Mucosa of stomach (tissue), 1 donor: ENCODE results near the gene GABARAP.

Experiments
- H3K27me3 ChIP-seq: one replicate; pipeline ENCODE4 v1.7.0; 2013; ENCODE audit warnings: mild to moderate bottlenecking, low read length; ENCODE audit not compliant: control insufficient read depth, insufficient read depth
- H3K36me3 ChIP-seq: one replicate; pipeline ENCODE4 v1.7.0; 2013; ENCODE audit warnings: low read length; ENCODE audit not compliant: control insufficient read depth, insufficient read depth
- H3K4me1 ChIP-seq: one replicate; pipeline ENCODE4 v1.7.0; 2013; ENCODE audit warnings: mild to moderate bottlenecking, low read length; ENCODE audit not compliant: control insufficient read depth, insufficient read depth
- H3K4me3 ChIP-seq: one replicate; pipeline ENCODE4 v1.7.0; 2013; ENCODE audit warnings: low read length
- H3K9ac ChIP-seq: one replicate; pipeline ENCODE4 v1.7.0; 2013; ENCODE audit warnings: mild to moderate bottlenecking, low read length, moderate library complexity
- H3K9me3 ChIP-seq: one replicate; pipeline ENCODE4 v1.7.0; 2013; ENCODE audit warnings: mild to moderate bottlenecking, low read length, moderate library complexity; ENCODE audit not compliant: control insufficient read depth
- donor health status: Pancreatic carcinoma.

Gene GABARAP

DNA sequence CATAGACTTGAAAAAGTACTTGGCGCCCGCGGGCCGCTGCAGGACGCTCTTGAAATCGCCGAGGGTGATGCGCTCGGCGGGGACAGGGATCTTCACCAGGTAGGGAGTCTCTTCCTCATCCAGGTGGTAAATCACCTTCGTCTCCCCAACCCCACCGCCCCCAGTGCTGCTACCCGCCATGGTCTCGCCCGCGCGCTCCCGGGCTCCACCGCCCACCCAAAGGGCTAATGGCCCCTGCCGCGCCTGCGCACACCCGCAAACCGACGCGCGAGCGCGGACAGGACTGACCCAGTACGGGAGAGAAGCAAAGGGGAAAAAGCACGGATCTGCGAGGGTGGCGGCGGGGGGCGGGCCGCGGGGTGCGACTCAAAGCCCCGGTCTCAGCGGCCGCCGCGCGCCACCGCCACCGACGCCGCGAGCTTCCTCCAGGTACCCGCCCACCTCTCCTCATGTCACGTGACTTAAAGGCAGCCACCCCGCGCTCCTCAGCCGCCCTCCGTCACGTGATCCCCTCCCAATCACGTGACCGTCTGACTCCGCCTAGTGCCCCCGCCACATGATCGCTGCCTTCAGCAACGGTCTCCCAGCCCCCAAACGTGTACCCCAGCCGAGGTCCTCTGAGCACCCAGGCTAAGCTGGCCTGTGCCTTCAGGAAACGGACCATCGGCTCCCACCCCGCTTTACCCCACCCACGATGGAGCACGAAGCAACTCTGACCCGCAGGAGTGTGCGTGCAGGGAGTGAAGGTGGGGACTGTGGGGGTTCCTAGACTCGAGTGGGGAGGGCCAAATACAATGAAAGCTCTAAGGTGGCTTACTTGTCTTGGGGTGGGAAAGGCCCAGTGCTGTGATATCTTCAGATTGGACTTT is 7.9 kb downstream of the GABARAP start, which contains the start of gene DVL2:
TSS of gene DVL2 (minus strand) at position 435 of the 869 bp plus-strand sequence. CDS start at position 180, 255 bp downstream.
- H3K4me1 ChIP-seq, result peaks cover 28% of the 10 kb centered on the region

DNA sequence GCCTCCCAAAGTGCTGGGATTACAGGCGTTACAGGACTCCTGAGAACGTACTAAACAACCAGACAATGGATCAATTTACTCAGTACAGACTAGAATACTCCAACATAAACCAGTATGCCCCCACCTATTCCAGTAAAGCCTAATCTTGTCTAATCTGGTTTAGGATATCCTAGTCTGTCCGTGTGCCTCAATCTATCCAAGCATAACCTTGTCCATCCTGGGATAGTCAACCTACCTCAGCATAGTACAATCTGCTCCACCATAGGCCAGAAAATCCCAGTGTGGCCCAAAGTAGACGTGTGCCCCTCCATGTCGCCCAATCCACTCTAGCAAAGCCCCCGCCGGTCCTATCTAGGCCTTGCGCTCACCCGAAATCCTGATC is 8.6 kb downstream of the GABARAP start:
- H3K9me3 ChIP-seq, result no peaks in the 10 kb centered on the region
- peaks cover 9% of the 10 kb centered on the region for H3K36me3 ChIP-seq
- H3K9ac ChIP-seq, result peak overlapping the region; percentile 80
- peak overlapping the region; percentile 92 for H3K4me3 ChIP-seq
- H3K27me3 ChIP-seq, result no peaks in the 10 kb centered on the region
- H3K4me1 ChIP-seq, result peaks cover 28% of the 10 kb centered on the region

More for the DNA sequence above, 7.9 kb downstream of the GABARAP start, which contains the start of gene DVL2:
- Histone ChIP-seq H3K27me3 (no peaks in the 10 kb centered on the region), H3K9ac (peak within 1 kb of the TSS; percentile 80), H3K4me3 (peak within 1 kb of the TSS; percentile 92), H3K9me3 (no peaks in the 10 kb centered on the region), H3K36me3 (peaks cover 5% of the 10 kb centered on the region)

DNA sequence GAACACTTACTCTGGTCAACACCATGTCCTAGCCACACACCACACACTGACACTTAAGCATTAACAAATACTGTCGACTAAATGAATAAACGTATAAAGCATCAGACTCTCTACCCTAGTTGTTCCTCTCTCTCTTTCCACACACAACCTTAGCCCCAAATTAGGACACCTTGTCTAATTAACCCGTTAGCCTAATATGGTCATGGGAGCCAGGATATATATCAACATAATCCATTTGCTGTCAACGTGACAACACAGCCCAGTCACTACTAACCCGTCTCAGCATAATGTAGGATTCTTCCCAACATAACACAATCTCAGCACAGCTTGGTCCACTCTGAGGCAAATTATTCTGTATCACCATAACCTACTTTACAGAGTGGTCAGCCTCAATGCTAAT is 10.1 kb downstream of the GABARAP start:
- Histone ChIP-seq H3K27me3 (no peaks in the 10 kb centered on the region), H3K4me3 (no peak overlapping the region), H3K4me1 (peaks cover 23% of the 10 kb centered on the region), H3K36me3 (peaks cover 15% of the 10 kb centered on the region), H3K9me3 (no peaks in the 10 kb centered on the region), H3K9ac (no peak overlapping the region)

DNA sequence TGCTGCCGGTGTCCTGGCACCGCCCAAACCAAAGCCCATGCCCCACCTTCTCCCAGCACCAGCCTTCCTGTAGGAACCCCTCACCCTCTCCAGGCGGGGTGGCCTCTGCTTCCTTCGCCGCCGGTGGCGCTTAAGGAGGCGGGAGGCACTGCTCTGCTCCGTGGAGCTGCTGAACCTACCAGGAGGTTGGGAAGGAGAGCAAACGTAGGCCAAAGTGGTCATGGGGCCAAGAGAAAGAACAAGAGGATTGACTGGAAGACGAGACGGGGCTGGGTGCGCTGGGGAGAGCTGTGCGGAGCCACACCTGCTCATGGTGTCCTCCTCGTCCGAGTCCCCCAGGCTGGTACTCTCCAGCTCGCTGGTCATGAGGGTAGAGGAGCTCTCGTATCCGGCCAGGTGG is 12.7 kb downstream of the GABARAP start:
- Histone ChIP-seq H3K9ac (no peak overlapping the region), H3K36me3 (peaks cover 10% of the 10 kb centered on the region), H3K27me3 (no peaks in the 10 kb centered on the region), H3K9me3 (no peaks in the 10 kb centered on the region), H3K4me1 (peaks cover 11% of the 10 kb centered on the region), H3K4me3 (no peak overlapping the region)

DNA sequence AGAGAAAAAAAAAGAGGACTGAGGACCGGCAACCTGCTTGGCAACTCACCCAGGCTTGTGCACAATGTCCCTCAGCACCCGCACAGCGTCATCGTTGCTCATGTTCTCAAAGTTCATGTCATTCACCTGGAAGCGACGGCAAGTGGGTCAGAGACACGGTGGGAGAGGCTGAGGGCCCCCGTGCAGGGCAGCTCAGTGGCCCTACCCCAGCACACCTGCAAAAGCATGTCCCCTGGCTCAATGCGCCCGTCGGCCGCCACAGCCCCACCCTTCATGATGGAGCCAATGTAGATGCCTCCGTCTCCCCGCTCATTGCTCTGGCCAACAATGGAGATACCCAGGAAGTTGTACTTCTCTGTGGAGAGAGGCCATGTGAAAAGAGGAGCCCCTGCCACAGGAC is 13.3 kb downstream of the GABARAP start:
- Histone ChIP-seq H3K36me3 (peaks cover 14% of the 10 kb centered on the region), H3K9me3 (no peaks in the 10 kb centered on the region), H3K4me1 (peaks cover 10% of the 10 kb centered on the region), H3K4me3 (no peak overlapping the region), H3K27me3 (no peaks in the 10 kb centered on the region), H3K9ac (no peak overlapping the region)

DNA sequence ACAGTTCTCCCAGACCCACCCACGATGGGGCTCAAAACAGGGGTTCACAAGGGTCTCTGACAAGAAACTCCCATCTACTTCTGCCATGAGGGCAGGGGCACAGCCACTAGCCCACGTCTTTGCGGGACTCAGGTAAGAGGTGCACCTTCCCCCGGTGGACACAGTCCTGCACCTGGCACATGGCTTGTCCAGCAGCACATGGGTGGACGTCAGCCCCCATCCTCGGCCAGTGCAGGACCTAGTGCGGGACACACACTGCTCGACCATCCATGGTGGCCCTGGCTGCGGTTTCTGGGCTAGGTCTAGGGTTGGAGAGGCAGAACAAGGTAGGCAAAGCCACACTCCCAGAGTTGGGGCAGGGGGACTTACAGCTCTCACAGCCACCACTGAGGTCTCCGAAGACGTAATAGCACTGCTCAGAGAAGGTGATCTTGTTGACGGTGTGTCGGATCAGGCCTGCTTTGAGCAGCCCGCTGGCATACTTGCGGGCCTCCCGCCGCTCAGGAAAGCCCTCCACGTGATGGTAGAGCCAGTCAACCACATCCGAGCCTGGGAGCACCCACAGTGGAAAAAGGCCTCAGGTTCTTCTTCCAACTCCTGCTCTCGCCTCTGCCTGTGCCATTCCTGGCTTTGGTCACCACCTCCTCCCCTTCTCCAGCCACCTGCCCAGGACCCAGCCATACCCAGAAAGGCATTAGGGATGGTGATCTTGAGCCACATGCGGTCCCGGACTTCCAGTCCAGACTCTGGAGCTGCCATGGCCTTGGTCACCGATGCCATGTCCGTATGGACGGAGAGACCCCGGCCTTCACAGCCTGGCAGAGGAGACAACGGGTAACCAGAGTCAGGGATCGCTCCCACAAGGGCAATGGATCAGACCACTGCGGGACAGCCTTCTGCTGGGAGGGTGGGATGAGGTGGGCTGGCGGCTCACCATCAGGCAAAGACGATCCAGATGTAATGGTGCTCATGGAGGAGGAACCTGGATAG is 15.2 kb downstream of the GABARAP start:
- Histone ChIP-seq H3K36me3 (peaks cover 27% of the 10 kb centered on the region), H3K27me3 (no peaks in the 10 kb centered on the region), H3K4me3 (no peak overlapping the region), H3K9me3 (no peaks in the 10 kb centered on the region), H3K4me1 (peaks cover 5% of the 10 kb centered on the region), H3K9ac (no peak overlapping the region)

DNA sequence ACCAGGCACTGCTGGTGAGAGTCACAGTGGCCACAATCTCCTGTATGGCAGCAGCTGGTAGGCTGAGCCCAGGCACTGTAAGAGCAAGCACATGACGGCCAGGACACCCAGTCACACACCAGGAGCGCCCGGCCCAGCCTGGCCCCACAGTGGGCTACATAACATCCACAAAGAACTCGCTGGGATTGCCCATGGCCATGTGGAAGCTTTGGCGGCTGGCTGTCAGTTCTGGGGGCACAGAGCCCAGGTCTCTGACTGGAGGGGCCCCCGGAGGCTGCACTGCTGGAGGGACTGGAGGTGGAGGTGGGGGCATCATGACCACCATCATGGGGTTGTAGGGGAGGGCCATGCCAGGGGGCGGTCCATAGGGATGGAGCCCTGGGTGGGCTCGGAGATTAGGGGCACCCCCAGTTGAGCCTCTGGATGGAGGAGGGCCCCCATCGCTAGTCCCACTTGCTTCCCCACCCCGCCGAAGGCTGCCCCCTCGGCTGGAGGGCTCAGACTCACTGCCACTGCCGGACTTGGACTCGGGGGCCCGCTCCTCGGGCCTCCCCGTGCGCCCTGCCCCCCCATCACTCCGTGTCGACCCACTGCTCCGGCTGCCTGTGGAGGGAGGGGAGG is 16.4 kb downstream of the GABARAP start:
- no peak overlapping the region for H3K9ac ChIP-seq
- H3K27me3 ChIP-seq, result no peaks in the 10 kb centered on the region
- H3K4me3 ChIP-seq, result no peak overlapping the region
- peaks cover 34% of the 10 kb centered on the region for H3K36me3 ChIP-seq
- H3K9me3 ChIP-seq, result no peaks in the 10 kb centered on the region
- peaks cover 16% of the 10 kb centered on the region for H3K4me1 ChIP-seq

DNA sequence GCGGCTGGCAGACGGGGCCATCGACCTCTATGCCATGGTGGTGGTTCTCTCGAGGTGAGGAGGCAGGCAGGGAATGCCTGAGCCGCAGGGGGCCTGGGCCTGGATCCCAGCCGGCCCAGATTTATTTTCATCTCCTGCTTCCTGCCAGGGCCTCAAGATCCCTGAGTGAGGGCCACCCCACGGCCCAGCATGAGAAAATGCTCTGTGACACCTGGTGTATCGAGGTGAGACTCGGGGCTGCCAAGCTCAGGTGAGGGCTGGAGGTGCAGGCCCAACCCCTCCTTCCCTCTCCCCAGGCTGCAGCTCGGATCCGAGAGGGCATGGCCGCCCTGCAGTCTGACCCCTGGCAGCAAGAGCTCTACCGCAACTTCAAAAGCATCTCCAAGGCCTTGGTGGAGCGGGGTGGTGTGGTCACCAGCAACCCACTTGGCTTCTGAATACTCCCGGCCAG is 17.6 kb downstream of the GABARAP start:
- peaks cover 34% of the 10 kb centered on the region for H3K36me3 ChIP-seq

DNA sequence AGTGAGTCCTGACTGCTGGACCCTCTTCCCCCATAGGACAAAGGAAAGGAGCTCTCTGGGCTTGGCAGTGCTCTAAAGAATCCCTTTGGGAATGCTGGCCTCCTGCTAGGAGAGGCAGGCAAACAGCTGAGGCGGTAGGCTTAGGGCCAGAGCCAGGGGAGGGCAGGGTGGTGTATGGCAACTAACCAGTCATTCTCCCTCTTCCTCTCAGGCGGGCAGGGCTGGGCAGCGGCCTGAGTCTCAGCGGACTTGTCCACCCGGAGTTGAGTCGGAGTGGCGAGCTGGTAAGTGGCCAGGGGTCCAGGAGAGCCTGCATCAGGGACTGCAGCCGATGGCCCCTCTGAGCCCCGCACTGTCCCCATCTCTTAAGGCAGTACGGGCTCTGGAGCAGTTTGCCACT is 18.1 kb downstream of the GABARAP start:
- H3K9me3 ChIP-seq, result no peaks in the 10 kb centered on the region
- no peaks in the 10 kb centered on the region for H3K27me3 ChIP-seq
- peaks cover 34% of the 10 kb centered on the region for H3K36me3 ChIP-seq
- no peak overlapping the region for H3K9ac ChIP-seq
- H3K4me3 ChIP-seq, result no peak overlapping the region
- H3K4me1 ChIP-seq, result peaks cover 22% of the 10 kb centered on the region

More for the DNA sequence above, 17.6 kb downstream of the GABARAP start:
- Histone ChIP-seq H3K27me3 (no peaks in the 10 kb centered on the region), H3K4me3 (no peak overlapping the region), H3K9ac (no peak overlapping the region), H3K4me1 (peaks cover 18% of the 10 kb centered on the region), H3K9me3 (no peaks in the 10 kb centered on the region)

DNA sequence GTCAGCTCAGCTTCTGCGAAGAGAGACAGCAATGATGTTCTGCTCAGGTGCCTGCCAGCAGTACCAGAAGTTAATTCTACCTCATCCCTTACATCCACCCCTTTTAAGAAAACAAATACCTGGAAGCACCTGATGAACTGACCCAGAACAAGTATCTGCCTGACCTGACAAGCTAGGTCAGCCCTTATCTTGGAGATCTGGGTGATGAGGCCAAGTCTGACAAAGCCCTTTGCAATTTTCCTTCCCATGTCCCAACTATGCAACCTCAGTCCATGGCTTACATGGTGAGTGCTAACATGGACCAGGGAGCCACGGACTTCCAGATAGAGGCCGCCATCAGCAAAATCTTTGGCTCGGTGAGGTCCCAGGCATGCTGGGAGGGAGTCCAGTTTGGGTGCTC is 18.9 kb downstream of the GABARAP start:
- Histone ChIP-seq H3K9me3 (no peaks in the 10 kb centered on the region), H3K36me3 (peaks cover 26% of the 10 kb centered on the region), H3K4me3 (no peak overlapping the region), H3K27me3 (no peaks in the 10 kb centered on the region), H3K9ac (no peak overlapping the region), H3K4me1 (peaks cover 25% of the 10 kb centered on the region)

DNA sequence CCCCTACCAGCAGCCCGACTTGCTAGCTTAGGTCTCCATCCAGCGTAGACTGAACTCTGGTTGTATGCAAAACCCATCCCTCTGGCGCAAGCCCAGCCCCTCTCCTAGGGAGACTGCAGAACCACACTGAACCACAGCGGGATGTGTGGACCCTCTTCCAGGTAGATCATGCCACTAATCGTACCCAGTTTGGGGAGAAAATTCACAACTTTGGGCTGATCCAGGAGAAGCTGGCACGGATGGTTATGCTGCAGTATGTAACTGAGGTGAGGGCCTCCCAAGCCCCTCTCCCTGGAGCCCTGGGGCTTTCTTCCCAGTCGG is 19.3 kb downstream of the GABARAP start:
- Histone ChIP-seq H3K9me3 (no peaks in the 10 kb centered on the region), H3K4me1 (peaks cover 29% of the 10 kb centered on the region), H3K36me3 (peaks cover 24% of the 10 kb centered on the region), H3K4me3 (no peak overlapping the region), H3K27me3 (no peaks in the 10 kb centered on the region), H3K9ac (no peak overlapping the region)
